Measurements from ENCODE around the gene ERFL. TPM values are rescaled to one million over a fixed set of nuclear protein-coding genes. Genes with fewer than 3 reads are reported as not detected.

The ERFL gene
- polyA plus RNA-seq, 1 of the 3 experiments (the other 2 are of a cell fraction): 0.07 TPM

DNA sequence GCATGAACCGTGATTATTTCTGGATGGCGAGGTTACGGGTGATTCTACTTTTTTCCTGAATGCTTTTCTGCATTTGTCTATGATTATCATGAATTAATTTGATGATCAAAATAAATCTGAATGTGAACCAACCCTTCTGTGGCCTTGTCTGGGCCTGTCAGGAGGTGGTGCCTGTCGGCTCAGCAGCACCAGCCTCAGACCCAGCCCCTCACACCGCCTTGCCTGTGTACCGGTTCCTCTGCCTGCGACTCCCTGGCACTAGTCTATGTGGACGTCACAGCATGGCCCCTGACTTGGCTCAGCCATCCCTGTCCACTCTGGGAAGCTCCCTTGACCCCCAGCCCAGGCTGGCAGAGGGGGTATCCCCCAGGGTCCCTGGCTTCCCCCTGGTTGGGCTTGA is 46.4 kb upstream of the ERFL start:
- Histone ChIP-seq H3K4me3 (ENCODE audit: low read depth in 2 of 2, low read length in 1 of 2) (no peak overlapping the region), H2AFZ (ENCODE audit: low read depth) (no peak overlapping the region), H3K36me3 (replicated peaks in 1 of 2; ENCODE audit: control insufficient read depth in 1 of 2, insufficient read depth in 2 of 2, low read length in 1 of 2) (no peaks in the 10 kb centered on the region), H3K79me2 (ENCODE audit: insufficient read depth) (no peaks in the 10 kb centered on the region), H4K20me1 (ENCODE audit: insufficient read depth) (no peaks in the 10 kb centered on the region), H3K4me1 (ENCODE audit: control insufficient read depth in 1 of 2, insufficient read depth in 2 of 2, low read depth in 1 of 2, low read length in 1 of 2) (no peaks in the 10 kb centered on the region), H3K4me2 (no peak overlapping the region), H3K9me3 (no peaks in the 10 kb centered on the region), H3K9me2 (no peaks in the 10 kb centered on the region), H3K9ac (no peak overlapping the region), H3F3A (replicated peaks; ENCODE audit: insufficient read depth) (no peaks in the 10 kb centered on the region), H3K27me3 (ENCODE audit: insufficient read depth) (no peaks in the 10 kb centered on the region), H3K27ac (ENCODE audit: low read depth in 2 of 2, low read length in 1 of 2) (no peak overlapping the region)
- WGBS (ENCODE audit: low lambda C conversion rate): 81% methylated on average over 8 of the region's 8 CpGs
- ChIA-PET POLR2A (interaction anchor here (0.5 kb wide), 1 partner anchor 11 kb away, joined by 3 read pairs; no protein-coding TSS in a partner anchor), CTCF (interaction anchor here (1.2 to 1.4 kb wide), 2 partner anchors 16 to 60 kb away, joined by 3 read pairs; partner anchors contain the start of gene RABAC1)
- DNase-seq: no peak
- TF ChIP-seq TEAD4 (IDR thresholded peaks at IDR 0.05; ENCODE audit: borderline replicate concordance, insufficient read depth) (no peak), CHD2 (IDR thresholded peaks at IDR 0.05; ENCODE audit: low read length, partially characterized antibody) (no peak), SMC3 (IDR thresholded peaks at IDR 0.05; ENCODE audit: low read depth, low read length) (no peak), FOSL2 (IDR thresholded peaks at IDR 0.05; ENCODE audit: borderline replicate concordance, low read depth) (no peak), MEF2A (IDR thresholded peaks at IDR 0.05; ENCODE audit: borderline replicate concordance, low read depth) (no peak)

DNA sequence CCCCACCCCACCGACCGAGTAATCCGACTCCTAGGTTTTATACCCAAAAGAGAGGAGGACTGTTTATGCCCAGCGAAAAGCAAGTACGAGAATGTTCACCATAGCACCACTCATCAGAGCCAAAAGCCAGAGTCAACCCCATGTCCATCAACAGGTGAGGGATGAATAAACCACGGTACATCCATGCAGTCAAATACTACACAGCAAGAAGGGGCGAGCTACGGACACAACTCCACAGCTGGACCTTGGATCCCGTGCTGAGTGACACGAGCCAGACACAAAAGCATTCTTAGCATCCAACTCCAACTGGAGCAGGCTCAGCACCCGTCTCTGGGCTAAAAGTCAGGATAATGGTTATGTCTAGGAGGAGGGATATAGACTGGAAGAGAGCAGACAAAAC is 43.1 kb upstream of the ERFL start:
- TF ChIP-seq TAF1 (IDR thresholded peaks at IDR 0.05; ENCODE audit: borderline replicate concordance, low read depth, low read length) (no peak), MEF2A (IDR thresholded peaks at IDR 0.05; ENCODE audit: borderline replicate concordance, low read depth) (no peak), SMC3 (IDR thresholded peaks at IDR 0.05; ENCODE audit: low read depth, low read length) (no peak), YY1 (IDR thresholded peaks at IDR 0.05; ENCODE audit: low read depth) (no peak), FOXJ3 (CRISPR knock-in tag; IDR thresholded peaks at IDR 0.05) (no peak), NRF1 (IDR thresholded peaks at IDR 0.05; ENCODE audit: low read depth, low read length) (no peak), FOSL2 (IDR thresholded peaks at IDR 0.05; ENCODE audit: borderline replicate concordance, low read depth) (no peak), NFIC (IDR thresholded peaks at IDR 0.05; ENCODE audit: borderline replicate concordance) (no peak), MXI1 (IDR thresholded peaks at IDR 0.05; ENCODE audit: low read depth, low read length) (no peak), TEAD4 (IDR thresholded peaks at IDR 0.05; ENCODE audit: borderline replicate concordance, insufficient read depth) (no peak)
- TF ChIP-seq, protein P1, sequence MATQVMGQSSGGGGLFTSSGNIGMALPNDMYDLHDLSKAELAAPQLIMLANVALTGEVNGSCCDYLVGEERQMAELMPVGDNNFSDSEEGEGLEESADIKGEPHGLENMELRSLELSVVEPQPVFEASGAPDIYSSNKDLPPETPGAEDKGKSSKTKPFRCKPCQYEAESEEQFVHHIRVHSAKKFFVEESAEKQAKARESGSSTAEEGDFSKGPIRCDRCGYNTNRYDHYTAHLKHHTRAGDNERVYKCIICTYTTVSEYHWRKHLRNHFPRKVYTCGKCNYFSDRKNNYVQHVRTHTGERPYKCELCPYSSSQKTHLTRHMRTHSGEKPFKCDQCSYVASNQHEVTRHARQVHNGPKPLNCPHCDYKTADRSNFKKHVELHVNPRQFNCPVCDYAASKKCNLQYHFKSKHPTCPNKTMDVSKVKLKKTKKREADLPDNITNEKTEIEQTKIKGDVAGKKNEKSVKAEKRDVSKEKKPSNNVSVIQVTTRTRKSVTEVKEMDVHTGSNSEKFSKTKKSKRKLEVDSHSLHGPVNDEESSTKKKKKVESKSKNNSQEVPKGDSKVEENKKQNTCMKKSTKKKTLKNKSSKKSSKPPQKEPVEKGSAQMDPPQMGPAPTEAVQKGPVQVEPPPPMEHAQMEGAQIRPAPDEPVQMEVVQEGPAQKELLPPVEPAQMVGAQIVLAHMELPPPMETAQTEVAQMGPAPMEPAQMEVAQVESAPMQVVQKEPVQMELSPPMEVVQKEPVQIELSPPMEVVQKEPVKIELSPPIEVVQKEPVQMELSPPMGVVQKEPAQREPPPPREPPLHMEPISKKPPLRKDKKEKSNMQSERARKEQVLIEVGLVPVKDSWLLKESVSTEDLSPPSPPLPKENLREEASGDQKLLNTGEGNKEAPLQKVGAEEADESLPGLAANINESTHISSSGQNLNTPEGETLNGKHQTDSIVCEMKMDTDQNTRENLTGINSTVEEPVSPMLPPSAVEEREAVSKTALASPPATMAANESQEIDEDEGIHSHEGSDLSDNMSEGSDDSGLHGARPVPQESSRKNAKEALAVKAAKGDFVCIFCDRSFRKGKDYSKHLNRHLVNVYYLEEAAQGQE (IDR thresholded peaks at IDR 0.05; ENCODE audit: low read depth, low read length): no peak
- TF ChIP-seq, protein P2, sequence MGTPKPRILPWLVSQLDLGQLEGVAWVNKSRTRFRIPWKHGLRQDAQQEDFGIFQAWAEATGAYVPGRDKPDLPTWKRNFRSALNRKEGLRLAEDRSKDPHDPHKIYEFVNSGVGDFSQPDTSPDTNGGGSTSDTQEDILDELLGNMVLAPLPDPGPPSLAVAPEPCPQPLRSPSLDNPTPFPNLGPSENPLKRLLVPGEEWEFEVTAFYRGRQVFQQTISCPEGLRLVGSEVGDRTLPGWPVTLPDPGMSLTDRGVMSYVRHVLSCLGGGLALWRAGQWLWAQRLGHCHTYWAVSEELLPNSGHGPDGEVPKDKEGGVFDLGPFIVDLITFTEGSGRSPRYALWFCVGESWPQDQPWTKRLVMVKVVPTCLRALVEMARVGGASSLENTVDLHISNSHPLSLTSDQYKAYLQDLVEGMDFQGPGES (IDR thresholded peaks at IDR 0.05; ENCODE audit: low read depth, low read length): no peak
- TF ChIP-seq, protein P3, sequence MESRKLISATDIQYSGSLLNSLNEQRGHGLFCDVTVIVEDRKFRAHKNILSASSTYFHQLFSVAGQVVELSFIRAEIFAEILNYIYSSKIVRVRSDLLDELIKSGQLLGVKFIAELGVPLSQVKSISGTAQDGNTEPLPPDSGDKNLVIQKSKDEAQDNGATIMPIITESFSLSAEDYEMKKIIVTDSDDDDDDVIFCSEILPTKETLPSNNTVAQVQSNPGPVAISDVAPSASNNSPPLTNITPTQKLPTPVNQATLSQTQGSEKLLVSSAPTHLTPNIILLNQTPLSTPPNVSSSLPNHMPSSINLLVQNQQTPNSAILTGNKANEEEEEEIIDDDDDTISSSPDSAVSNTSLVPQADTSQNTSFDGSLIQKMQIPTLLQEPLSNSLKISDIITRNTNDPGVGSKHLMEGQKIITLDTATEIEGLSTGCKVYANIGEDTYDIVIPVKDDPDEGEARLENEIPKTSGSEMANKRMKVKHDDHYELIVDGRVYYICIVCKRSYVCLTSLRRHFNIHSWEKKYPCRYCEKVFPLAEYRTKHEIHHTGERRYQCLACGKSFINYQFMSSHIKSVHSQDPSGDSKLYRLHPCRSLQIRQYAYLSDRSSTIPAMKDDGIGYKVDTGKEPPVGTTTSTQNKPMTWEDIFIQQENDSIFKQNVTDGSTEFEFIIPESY (IDR thresholded peaks at IDR 0.05; ENCODE audit: borderline replicate concordance, low read depth): no peak
- Histone ChIP-seq H3F3A (replicated peaks; ENCODE audit: insufficient read depth) (no peaks in the 10 kb centered on the region), H3K9me2 (no peaks in the 10 kb centered on the region), H3K9ac (no peak overlapping the region), H4K20me1 (ENCODE audit: insufficient read depth) (no peaks in the 10 kb centered on the region), H3K27me3 (ENCODE audit: insufficient read depth) (no peaks in the 10 kb centered on the region), H3K79me2 (ENCODE audit: insufficient read depth) (no peaks in the 10 kb centered on the region), H3K4me2 (no peak overlapping the region), H3K4me3 (ENCODE audit: low read depth in 2 of 2, low read length in 1 of 2) (no peak overlapping the region), H3K27ac (ENCODE audit: low read depth in 2 of 2, low read length in 1 of 2) (no peak overlapping the region), H3K9me3 (no peaks in the 10 kb centered on the region), H3K36me3 (replicated peaks in 1 of 2; ENCODE audit: control insufficient read depth in 1 of 2, insufficient read depth in 2 of 2, low read length in 1 of 2) (no peaks in the 10 kb centered on the region), H3K4me1 (ENCODE audit: control insufficient read depth in 1 of 2, insufficient read depth in 2 of 2, low read depth in 1 of 2, low read length in 1 of 2) (no peaks in the 10 kb centered on the region), H2AFZ (ENCODE audit: low read depth) (no peak overlapping the region)
- ChIA-PET CTCF (no interaction called here), POLR2A (no interaction called here)
- DNase-seq: no peak
- WGBS (ENCODE audit: low lambda C conversion rate): 60% methylated on average over 11 of the region's 11 CpGs
